CD4-positive, alpha-beta memory T cell (primary cell): Measurements from ENCODE around the gene ROBO1. TPM values are rescaled to one million over a fixed set of nuclear protein-coding genes. Genes with fewer than 3 reads are reported as not detected.

Experiments
- CTCF ChIA-PET: fragments of 350-600 bp; sonication (Branson Sonifier 250); formaldehyde crosslinking; loops from one replicate; lab custom pipeline; 2021; ENCODE audit warnings: inconsistent platforms; ENCODE audit not compliant: partially characterized antibody; lab: Charles Lee
- POLR2A ChIA-PET: fragments of 350-600 bp; sonication (Branson Sonifier 250); formaldehyde crosslinking; loops from one replicate; lab custom pipeline; 2021; ENCODE audit not compliant: partially characterized antibody; lab: Charles Lee
- DNase-seq, 5 donors: peaks; one replicate each; pipeline versions ENCODE4 v3.0.0 to v3.0.0-alpha.2; 2020 to 2022; ENCODE audit warnings: mixed read lengths in 1 of 5
- H3K27ac ChIP-seq: one replicate; pipeline ENCODE4 v1.7.0; 2013; ENCODE audit warnings: low read depth, low read length
- H3K27me3 ChIP-seq: 2 replicates; pipeline ENCODE4 v1.7.0; 2013; ENCODE audit warnings: mild to moderate bottlenecking, low read length, moderate library complexity; ENCODE audit not compliant: insufficient read depth
- H3K36me3 ChIP-seq: 2 replicates; pipeline ENCODE4 v1.7.0; 2013; ENCODE audit warnings: mild to moderate bottlenecking, low read length, moderate library complexity; ENCODE audit not compliant: insufficient read depth
- H3K4me1 ChIP-seq: 2 replicates; pipeline ENCODE4 v1.7.0; 2013; ENCODE audit warnings: mild to moderate bottlenecking, low read length, moderate library complexity; ENCODE audit not compliant: insufficient read depth
- H3K4me3 ChIP-seq, 2 donors: one replicate each; pipeline ENCODE4 v1.7.0; 2013; ENCODE audit warnings: low read length in 2 of 2, mild to moderate bottlenecking in 1 of 2
- H3K9me3 ChIP-seq, 2 donors: one replicate each; pipeline ENCODE4 v1.7.0; 2013; ENCODE audit warnings: low read length in 2 of 2, control low read depth in 1 of 2; ENCODE audit not compliant: control insufficient read depth in 1 of 2
- H3K27ac Mint-ChIP-seq, 7 donors: one replicate each; pipeline ENCODE4 v1.8.0; 2020 to 2021; ENCODE audit warnings: mixed read lengths in 7 of 7, mild to moderate bottlenecking in 6 of 7, inconsistent platforms in 3 of 7, moderate library complexity in 3 of 7
- H3K27me3 Mint-ChIP-seq, 2 donors: one replicate each; pipeline ENCODE4 v1.8.0; 2020 to 2021; ENCODE audit warnings: mixed read lengths in 2 of 2
- H3K36me3 Mint-ChIP-seq, 2 donors: one replicate each; pipeline ENCODE4 v1.8.0; 2020 to 2021; ENCODE audit warnings: mixed read lengths in 2 of 2, inconsistent platforms in 1 of 2, mild to moderate bottlenecking in 1 of 2
- H3K4me1 Mint-ChIP-seq, 4 donors: one replicate each; pipeline ENCODE4 v1.8.0; 2020 to 2021; ENCODE audit warnings: mixed read lengths in 4 of 4, mild to moderate bottlenecking in 1 of 4
- H3K4me3 Mint-ChIP-seq, 8 donors: one replicate each; pipeline ENCODE4 v1.8.0; 2020 to 2021; ENCODE audit warnings: mixed read lengths in 8 of 8, mild to moderate bottlenecking in 7 of 8, moderate library complexity in 6 of 8, inconsistent platforms in 3 of 8
- H3K9me3 Mint-ChIP-seq, 8 donors: one replicate each; pipeline ENCODE4 v1.8.0; 2020 to 2021; ENCODE audit warnings: mixed read lengths in 8 of 8, mild to moderate bottlenecking in 5 of 8, inconsistent platforms in 3 of 8, moderate library complexity in 1 of 8
- intact Hi-C: fragments of 100-400 bp; cut with micrococcal nuclease; formaldehyde crosslinking; loops from one replicate; pipeline ENCODE4 v1.15.1; 2023
- polyA plus RNA-seq, 2 donors: library from polyadenylated mRNA; unstranded; fragments of 300-500 nt; fragmentation: Illumina TruSeq; gene quantifications; one replicate each; pipeline ENCODE4 v1.2.3, GENCODE V29; 2021
- total RNA-seq, 2 experiments: library from RNA; stranded (reverse); gene quantifications; one replicate each; pipeline ENCODE4 v1.2.3, GENCODE V29; 2021

Gene ROBO1
- total and polyA plus RNA-seq, 4 experiments from 2014 or later: not detected

DNA sequence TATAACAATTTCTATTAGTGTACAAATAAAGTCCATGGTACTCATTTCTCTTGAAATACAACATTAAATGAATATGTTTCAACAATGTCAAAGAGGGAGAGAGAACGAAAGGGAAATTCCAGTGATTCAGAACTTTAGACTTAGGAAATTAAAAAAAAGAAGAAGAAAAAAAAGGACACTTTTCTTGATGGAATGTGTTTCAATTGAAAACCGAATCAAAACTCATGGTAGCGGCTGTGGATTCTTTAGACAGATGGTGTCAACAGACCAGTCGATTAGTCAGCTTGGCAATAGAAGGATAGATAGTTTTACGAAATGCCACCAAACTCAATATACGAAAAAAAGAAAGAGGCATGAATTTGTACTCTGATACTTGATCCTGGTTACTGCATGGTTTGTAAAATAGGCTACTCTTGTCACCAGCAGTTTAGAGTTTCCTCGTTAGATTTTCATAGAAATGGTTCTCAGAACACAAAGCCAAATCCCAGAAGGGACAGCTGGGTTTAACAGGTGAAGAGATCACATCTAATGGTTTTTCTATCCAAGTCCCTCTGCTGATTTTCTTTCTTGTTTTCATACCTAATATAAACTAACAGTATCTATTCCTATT, 793.5 kb downstream of the ROBO1 start:
- Mint-ChIP-seq H3K9me3 (peaks cover 0 to 14% (median 3%) of the 10 kb centered on the region in 8 donors), H3K27me3 (no peaks in the 10 kb centered on the region), H3K4me3 (no peak overlapping the region), H3K4me1 (no peaks in the 10 kb centered on the region), H3K36me3 (no peaks in the 10 kb centered on the region), H3K27ac (no peak overlapping the region)
- intact Hi-C loops: no loop called here
- H3K4me3 ChIP-seq: no peak overlapping the region
- no peaks in the 10 kb centered on the region for H3K36me3 ChIP-seq
- ChIA-PET CTCF (no interaction called here), POLR2A (no interaction called here)
- no peak for DNase-seq
- H3K27ac ChIP-seq: no peak overlapping the region
- no peaks in the 10 kb centered on the region for H3K27me3 ChIP-seq
- H3K9me3 ChIP-seq: no peaks in the 10 kb centered on the region
- H3K4me1 ChIP-seq: no peaks in the 10 kb centered on the region

GRCh38 chr3:78972617-78973301, 795.0 kb downstream of the ROBO1 start:
- no peak overlapping the region for H3K4me3 Mint-ChIP-seq
- H3K27me3 Mint-ChIP-seq: no peaks in the 10 kb centered on the region
- H3K9me3 Mint-ChIP-seq: peaks cover 0 to 14% (median 3%) of the 10 kb centered on the region in 8 donors
- POLR2A ChIA-PET: no interaction called here
- H3K27ac Mint-ChIP-seq: no peak overlapping the region
- no peak for DNase-seq
- CTCF ChIA-PET: no interaction called here
- Histone ChIP-seq H3K4me1 (no peaks in the 10 kb centered on the region), H3K9me3 (no peaks in the 10 kb centered on the region), H3K27me3 (no peaks in the 10 kb centered on the region), H3K36me3 (no peaks in the 10 kb centered on the region), H3K27ac (no peak overlapping the region), H3K4me3 (no peak overlapping the region)
- intact Hi-C loops: no loop called here
- H3K4me1 Mint-ChIP-seq: no peaks in the 10 kb centered on the region
- no peaks in the 10 kb centered on the region for H3K36me3 Mint-ChIP-seq

DNA sequence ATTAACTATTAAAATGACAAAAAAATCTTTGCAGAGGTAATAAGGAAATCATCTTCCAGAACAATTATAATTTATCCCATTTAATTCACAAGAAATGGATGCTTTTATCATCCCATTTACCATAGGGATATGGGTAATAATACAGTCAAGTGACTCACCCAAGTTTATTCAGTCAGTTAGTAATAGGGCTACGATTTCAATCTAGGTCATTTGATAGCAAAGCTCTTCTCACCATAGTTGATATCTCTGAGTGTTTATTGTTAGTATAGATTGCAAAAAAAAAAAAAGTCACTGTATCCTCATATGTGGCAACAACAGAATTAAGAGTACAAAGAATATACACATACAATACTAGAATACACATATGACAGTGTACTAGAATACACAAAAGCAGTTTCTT, 797.1 kb downstream of the ROBO1 start:
- Histone ChIP-seq H3K4me3 (no peak overlapping the region), H3K27ac (no peak overlapping the region), H3K9me3 (no peaks in the 10 kb centered on the region), H3K27me3 (no peaks in the 10 kb centered on the region), H3K4me1 (no peaks in the 10 kb centered on the region), H3K36me3 (no peaks in the 10 kb centered on the region)
- peaks cover 0 to 14% (median 2%) of the 10 kb centered on the region in 8 donors for H3K9me3 Mint-ChIP-seq
- ChIA-PET CTCF (no interaction called here), POLR2A (no interaction called here)
- intact Hi-C loops: no loop called here
- no peaks in the 10 kb centered on the region for H3K36me3 Mint-ChIP-seq
- H3K4me3 Mint-ChIP-seq: no peak overlapping the region
- no peak for DNase-seq
- no peaks in the 10 kb centered on the region for H3K27me3 Mint-ChIP-seq
- H3K27ac Mint-ChIP-seq: no peak overlapping the region
- no peaks in the 10 kb centered on the region for H3K4me1 Mint-ChIP-seq

DNA sequence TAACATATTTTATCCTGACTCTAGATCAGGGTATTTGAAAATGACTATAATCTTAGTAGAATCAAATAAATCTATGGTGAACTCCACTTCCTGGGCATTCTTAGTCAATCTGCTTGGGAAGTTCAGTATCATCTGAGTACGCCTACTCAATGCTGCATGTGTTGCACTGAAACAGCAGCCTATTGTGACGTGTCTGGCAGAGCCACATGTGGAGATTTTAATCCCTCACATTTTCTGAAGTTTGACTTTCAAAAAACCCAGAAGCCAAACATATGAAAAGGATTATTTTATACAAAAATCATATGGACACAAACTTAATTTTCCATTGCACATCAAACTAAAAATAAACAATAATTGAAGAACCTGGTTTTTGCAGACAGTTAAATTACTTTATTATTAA, 798.3 kb downstream of the ROBO1 start:
- Mint-ChIP-seq H3K4me3 (no peak overlapping the region), H3K9me3 (peaks cover 0 to 14% (median 2%) of the 10 kb centered on the region in 8 donors), H3K4me1 (no peaks in the 10 kb centered on the region), H3K27ac (no peak overlapping the region), H3K36me3 (no peaks in the 10 kb centered on the region), H3K27me3 (no peaks in the 10 kb centered on the region)
- H3K4me3 ChIP-seq: no peak overlapping the region
- no peaks in the 10 kb centered on the region for H3K9me3 ChIP-seq
- intact Hi-C loops: no loop called here
- POLR2A ChIA-PET: no interaction called here
- no peaks in the 10 kb centered on the region for H3K36me3 ChIP-seq
- H3K4me1 ChIP-seq: no peaks in the 10 kb centered on the region
- H3K27ac ChIP-seq: no peak overlapping the region
- H3K27me3 ChIP-seq: no peaks in the 10 kb centered on the region
- no peak for DNase-seq
- CTCF ChIA-PET: no interaction called here

- Histone ChIP-seq H3K4me1 (no peaks in the 10 kb centered on the region), H3K27ac (no peak overlapping the region), H3K27me3 (no peaks in the 10 kb centered on the region), H3K36me3 (no peaks in the 10 kb centered on the region), H3K4me3 (no peak overlapping the region), H3K9me3 (no peaks in the 10 kb centered on the region)
- Mint-ChIP-seq H3K9me3 (peaks cover 0 to 23% (median 11%) of the 10 kb centered on the region in 8 donors), H3K36me3 (no peaks in the 10 kb centered on the region), H3K4me3 (no peak overlapping the region), H3K4me1 (no peaks in the 10 kb centered on the region), H3K27me3 (no peaks in the 10 kb centered on the region), H3K27ac (no peak overlapping the region)
- DNase-seq: no peak
- intact Hi-C loops: no loop called here
- ChIA-PET CTCF (no interaction called here), POLR2A (no interaction called here)
Measured at GRCh38 chr3:78967061-78967460, 800.7 kb downstream of the ROBO1 start.

- no peak overlapping the region for H3K27ac ChIP-seq
- ChIA-PET CTCF (no interaction called here), POLR2A (no interaction called here)
- no peak overlapping the region for H3K4me3 Mint-ChIP-seq
- H3K4me1 ChIP-seq: no peaks in the 10 kb centered on the region
- no peak for DNase-seq
- no peak overlapping the region for H3K4me3 ChIP-seq
- H3K27me3 Mint-ChIP-seq: no peaks in the 10 kb centered on the region
- no peaks in the 10 kb centered on the region for H3K27me3 ChIP-seq
- no peaks in the 10 kb centered on the region for H3K36me3 Mint-ChIP-seq
- no peaks in the 10 kb centered on the region for H3K4me1 Mint-ChIP-seq
- no peak overlapping the region for H3K27ac Mint-ChIP-seq
- intact Hi-C loops: no loop called here
- no peaks in the 10 kb centered on the region for H3K36me3 ChIP-seq
- no peaks in the 10 kb centered on the region for H3K9me3 ChIP-seq
- peaks cover 0 to 24% (median 12%) of the 10 kb centered on the region in 8 donors for H3K9me3 Mint-ChIP-seq
Measured at GRCh38 chr3:78963771-78964170, 804.0 kb downstream of the ROBO1 start.

DNA sequence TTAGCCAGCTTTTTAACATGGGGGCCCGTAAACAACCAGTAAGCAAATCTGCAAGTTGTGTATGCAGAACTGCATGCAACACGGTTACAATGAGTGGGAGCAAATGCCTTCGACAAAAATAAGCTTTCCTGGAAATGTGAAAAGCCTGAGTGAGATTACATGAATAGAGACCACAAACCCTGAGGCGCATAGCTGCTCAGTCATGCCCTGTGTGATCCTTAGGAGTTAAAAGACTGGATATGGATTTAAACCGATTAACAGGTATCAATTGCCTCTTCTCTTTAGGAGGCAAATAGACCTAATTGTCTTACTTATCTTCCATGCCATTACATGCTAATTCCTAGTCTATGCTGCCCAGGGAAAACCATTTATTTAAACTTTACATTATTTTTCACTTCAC, 810.3 kb downstream of the ROBO1 start:
- Mint-ChIP-seq H3K27me3 (no peaks in the 10 kb centered on the region), H3K27ac (no peak overlapping the region), H3K4me3 (no peak overlapping the region), H3K4me1 (no peaks in the 10 kb centered on the region), H3K36me3 (no peaks in the 10 kb centered on the region), H3K9me3 (peaks cover 0 to 12% (median 3%) of the 10 kb centered on the region in 8 donors)
- no peak for DNase-seq
- intact Hi-C loops: no loop called here
- no peaks in the 10 kb centered on the region for H3K36me3 ChIP-seq
- H3K9me3 ChIP-seq: no peaks in the 10 kb centered on the region
- H3K27ac ChIP-seq: no peak overlapping the region
- H3K4me3 ChIP-seq: no peak overlapping the region
- no peaks in the 10 kb centered on the region for H3K27me3 ChIP-seq
- CTCF ChIA-PET: no interaction called here
- POLR2A ChIA-PET: no interaction called here
- no peaks in the 10 kb centered on the region for H3K4me1 ChIP-seq
